OCI-LY3 (cell line): Measurements from ENCODE around the gene RDX.
"Not testable (repeated sequence)": the region's sequence is repeated elsewhere in the genome, so short reads cannot be mapped to it uniquely, and the experiment has no call there.

Experiments
- EZH2phosphoT487 ChIP-seq: fragments of 200-600 bp; shearing (Covaris generic); IDR thresholded peaks from 2 replicates; pipeline ENCODE4 v1.6.1; 2018; ENCODE audit warnings: antibody characterized with exemption, mixed run types, low read depth
- TF ChIP-seq, protein P1 (sequence below): fragments of 200-600, 300-600 bp; sonication (generic); IDR thresholded peaks from 2 replicates; pipeline ENCODE4 v1.5.1; 2014; ENCODE audit warnings: antibody characterized with exemption, low read length, low read depth

DNA sequence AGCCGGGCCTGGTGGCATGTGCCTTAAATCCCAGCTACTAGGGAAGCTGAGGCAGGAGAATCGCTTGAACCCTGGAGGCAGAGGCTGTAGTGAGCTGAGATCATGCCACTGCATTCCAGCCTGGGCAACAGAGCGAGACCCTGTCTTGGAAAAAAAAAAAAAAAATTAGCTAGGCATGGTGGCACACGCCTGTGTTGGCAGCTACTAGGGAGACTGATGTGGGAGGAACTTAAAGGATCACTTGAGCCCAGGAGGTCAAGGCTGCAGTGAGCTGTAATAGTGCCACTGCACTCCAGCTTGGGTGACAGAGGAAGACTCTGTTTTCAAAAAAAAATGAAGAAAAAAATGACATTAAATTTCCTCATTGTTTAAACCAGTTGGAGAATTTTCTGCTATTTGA is 4.3 kb downstream of the RDX start:
- TF ChIP-seq, protein P1, sequence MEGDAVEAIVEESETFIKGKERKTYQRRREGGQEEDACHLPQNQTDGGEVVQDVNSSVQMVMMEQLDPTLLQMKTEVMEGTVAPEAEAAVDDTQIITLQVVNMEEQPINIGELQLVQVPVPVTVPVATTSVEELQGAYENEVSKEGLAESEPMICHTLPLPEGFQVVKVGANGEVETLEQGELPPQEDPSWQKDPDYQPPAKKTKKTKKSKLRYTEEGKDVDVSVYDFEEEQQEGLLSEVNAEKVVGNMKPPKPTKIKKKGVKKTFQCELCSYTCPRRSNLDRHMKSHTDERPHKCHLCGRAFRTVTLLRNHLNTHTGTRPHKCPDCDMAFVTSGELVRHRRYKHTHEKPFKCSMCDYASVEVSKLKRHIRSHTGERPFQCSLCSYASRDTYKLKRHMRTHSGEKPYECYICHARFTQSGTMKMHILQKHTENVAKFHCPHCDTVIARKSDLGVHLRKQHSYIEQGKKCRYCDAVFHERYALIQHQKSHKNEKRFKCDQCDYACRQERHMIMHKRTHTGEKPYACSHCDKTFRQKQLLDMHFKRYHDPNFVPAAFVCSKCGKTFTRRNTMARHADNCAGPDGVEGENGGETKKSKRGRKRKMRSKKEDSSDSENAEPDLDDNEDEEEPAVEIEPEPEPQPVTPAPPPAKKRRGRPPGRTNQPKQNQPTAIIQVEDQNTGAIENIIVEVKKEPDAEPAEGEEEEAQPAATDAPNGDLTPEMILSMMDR: not testable (repeated sequence)
- not testable (repeated sequence) for TF ChIP-seq EZH2phosphoT487
